ENCODE results near the gene TMEM165.
A peak's percentile ranks its signal among the peaks of the same experiment; 100 is the strongest.

The TMEM165 gene

GRCh38 chr4:55439023-55439422 is 43.3 kb downstream of the TMEM165 start:
- DNase-seq (ENCODE audit: low read depth): no peak
- TF ChIP-seq CTCF (conservative IDR thresholded peaks at IDR 0.05; ENCODE audit: low read depth, low read length): no peak
- no peak overlapping the region for H3K4me3 ChIP-seq (ENCODE audit: low read length)

GRCh38 chr4:55440786-55441185 is 45.0 kb downstream of the TMEM165 start:
- no peak overlapping the region for H3K4me3 ChIP-seq (ENCODE audit: low read length)
- TF ChIP-seq CTCF (conservative IDR thresholded peaks at IDR 0.05; ENCODE audit: low read depth, low read length): no peak
- no peak for DNase-seq (ENCODE audit: low read depth)

- TF ChIP-seq CTCF (conservative IDR thresholded peaks at IDR 0.05; ENCODE audit: low read depth, low read length): no peak
- no peak for DNase-seq (ENCODE audit: low read depth)
- H3K4me3 ChIP-seq (ENCODE audit: low read length): no peak overlapping the region
Measured at GRCh38 chr4:55442541-55442940, 46.8 kb downstream of the TMEM165 start.

- H3K4me3 ChIP-seq (ENCODE audit: low read length): no peak overlapping the region
- no peak for DNase-seq (ENCODE audit: low read depth)
- peak; percentile 60 for TF ChIP-seq CTCF (conservative IDR thresholded peaks at IDR 0.05; ENCODE audit: low read depth, low read length)
Measured at GRCh38 chr4:55444827-55445226, 49.1 kb downstream of the TMEM165 start.

GRCh38 chr4:55445921-55446577 is 50.3 kb downstream of the TMEM165 start:
- TF ChIP-seq CTCF (conservative IDR thresholded peaks at IDR 0.05; ENCODE audit: low read depth, low read length): peak; percentile 12
- DNase-seq (ENCODE audit: low read depth): no peak
- no peak overlapping the region for H3K4me3 ChIP-seq (ENCODE audit: low read length)

GRCh38 chr4:55446578-55446922 is 50.8 kb downstream of the TMEM165 start:
- H3K4me3 ChIP-seq (ENCODE audit: low read length): no peak overlapping the region
- TF ChIP-seq CTCF (conservative IDR thresholded peaks at IDR 0.05; ENCODE audit: low read depth, low read length): no peak
- no peak for DNase-seq (ENCODE audit: low read depth)

GRCh38 chr4:55447108-55447708 is 51.5 kb downstream of the TMEM165 start:
- no peak overlapping the region for H3K4me3 ChIP-seq (ENCODE audit: low read length)
- no peak for TF ChIP-seq CTCF (conservative IDR thresholded peaks at IDR 0.05; ENCODE audit: low read depth, low read length)
- no peak for DNase-seq (ENCODE audit: low read depth)
